Endothelial cell of umbilical vein (primary cell): ENCODE results near the gene C5.

Experiments
- EZH2 ChIP-seq: IDR thresholded peaks from 2 replicates; pipeline ENCODE4 v1.6.1; 2012; ENCODE audit warnings: borderline replicate concordance, low read depth, mild to moderate bottlenecking, moderate library complexity, low read length, inconsistent platforms; ENCODE audit not compliant: severe bottlenecking
- FOS ChIP-seq: IDR thresholded peaks from 2 replicates; pipeline ENCODE4 v1.6.1; 2011; ENCODE audit warnings: mild to moderate bottlenecking, low read length, moderate library complexity, borderline replicate concordance; ENCODE audit not compliant: insufficient read depth
- GATA2 ChIP-seq: IDR thresholded peaks from 2 replicates; pipeline ENCODE4 v1.7.0; 2011; ENCODE audit warnings: low read depth, mild to moderate bottlenecking, moderate library complexity, mixed read lengths, low read length; ENCODE audit not compliant: insufficient read length, insufficient read depth
- POLR2A ChIP-seq: IDR thresholded peaks from 2 replicates; pipeline ENCODE4 v1.6.1; 2012; ENCODE audit warnings: low read depth, mild to moderate bottlenecking, control low read depth, low read length
- POLR2AphosphoS5 ChIP-seq: IDR thresholded peaks from 2 replicates; pipeline ENCODE4 v1.6.1; 2012; ENCODE audit warnings: low read depth, mild to moderate bottlenecking, control low read depth, low read length, moderate library complexity; ENCODE audit not compliant: insufficient read depth
- TF ChIP-seq, protein P1 (sequence below), 2 donors: IDR thresholded peaks; 1 replicate in 1 of 2; 2 replicates in 1 of 2; pipeline ENCODE4 v1.5.1; 2011; ENCODE audit warnings: low read length in 2 of 2, mild to moderate bottlenecking in 2 of 2, moderate library complexity in 2 of 2, control low read depth in 1 of 2, inconsistent platforms in 1 of 2, low read depth in 1 of 2; ENCODE audit not compliant: insufficient read depth in 1 of 2; ENCODE audit errors: extremely low read depth in 1 of 2
- TF ChIP-seq, protein P2 (sequence below): IDR thresholded peaks from 2 replicates; pipeline ENCODE4 v1.6.1; 2011; ENCODE audit not compliant: insufficient read depth, insufficient read length

DNA sequence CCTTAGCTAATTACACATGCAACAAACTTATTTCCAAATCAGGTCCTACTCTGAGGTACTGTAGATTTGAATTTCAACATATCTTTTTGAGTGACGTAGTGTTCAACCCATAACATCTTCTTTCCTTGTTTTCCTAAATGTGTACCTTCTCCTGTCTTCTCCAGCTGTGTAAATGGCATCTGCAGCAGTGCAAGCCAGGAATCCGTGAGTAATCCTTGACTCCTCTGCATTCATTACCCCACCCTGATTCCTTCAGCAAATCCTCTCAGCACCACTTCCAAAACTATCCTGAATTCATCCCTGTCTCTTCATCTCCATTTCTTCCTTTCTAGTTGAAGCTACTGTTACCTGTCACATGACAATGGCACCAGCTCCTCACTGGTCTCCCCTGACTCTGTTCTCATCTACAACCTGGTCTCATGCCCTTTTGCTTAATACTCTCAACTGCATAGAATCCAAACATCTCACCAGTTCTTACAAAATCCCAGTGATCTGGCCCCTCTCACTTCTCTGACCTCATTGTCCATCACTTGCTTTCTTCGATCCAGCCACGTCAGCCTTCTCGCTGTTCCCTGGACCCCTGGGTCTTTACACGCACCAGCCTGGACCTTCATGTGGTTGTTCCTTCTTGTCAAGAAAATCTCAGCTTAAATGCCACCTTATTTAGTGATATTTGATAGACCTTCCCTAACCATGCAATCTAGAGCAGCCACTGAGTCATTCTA lies 108.9 kb downstream of the C5 start:
- TF ChIP-seq, protein P1, sequence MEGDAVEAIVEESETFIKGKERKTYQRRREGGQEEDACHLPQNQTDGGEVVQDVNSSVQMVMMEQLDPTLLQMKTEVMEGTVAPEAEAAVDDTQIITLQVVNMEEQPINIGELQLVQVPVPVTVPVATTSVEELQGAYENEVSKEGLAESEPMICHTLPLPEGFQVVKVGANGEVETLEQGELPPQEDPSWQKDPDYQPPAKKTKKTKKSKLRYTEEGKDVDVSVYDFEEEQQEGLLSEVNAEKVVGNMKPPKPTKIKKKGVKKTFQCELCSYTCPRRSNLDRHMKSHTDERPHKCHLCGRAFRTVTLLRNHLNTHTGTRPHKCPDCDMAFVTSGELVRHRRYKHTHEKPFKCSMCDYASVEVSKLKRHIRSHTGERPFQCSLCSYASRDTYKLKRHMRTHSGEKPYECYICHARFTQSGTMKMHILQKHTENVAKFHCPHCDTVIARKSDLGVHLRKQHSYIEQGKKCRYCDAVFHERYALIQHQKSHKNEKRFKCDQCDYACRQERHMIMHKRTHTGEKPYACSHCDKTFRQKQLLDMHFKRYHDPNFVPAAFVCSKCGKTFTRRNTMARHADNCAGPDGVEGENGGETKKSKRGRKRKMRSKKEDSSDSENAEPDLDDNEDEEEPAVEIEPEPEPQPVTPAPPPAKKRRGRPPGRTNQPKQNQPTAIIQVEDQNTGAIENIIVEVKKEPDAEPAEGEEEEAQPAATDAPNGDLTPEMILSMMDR (IDR thresholded peaks at IDR 0.05; ENCODE audit: extremely low read depth in 1 of 2, insufficient read depth in 1 of 2, low read depth in 1 of 2, low read length in 2 of 2): no peak
- TF ChIP-seq EZH2 (no peak), POLR2A (no peak), GATA2 (no peak), POLR2AphosphoS5 (no peak), FOS (no peak)
- TF ChIP-seq, protein P2, sequence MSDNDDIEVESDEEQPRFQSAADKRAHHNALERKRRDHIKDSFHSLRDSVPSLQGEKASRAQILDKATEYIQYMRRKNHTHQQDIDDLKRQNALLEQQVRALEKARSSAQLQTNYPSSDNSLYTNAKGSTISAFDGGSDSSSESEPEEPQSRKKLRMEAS: no peak
